Fibroblast of villous mesenchyme (primary cell): ENCODE data around the gene KIF21B. TPM values are rescaled to one million over a fixed set of nuclear protein-coding genes. Genes with fewer than 3 reads are reported as not detected.

Experiments used
- DNase-seq: peaks from one replicate; pipeline ENCODE4 v3.0.0-alpha.2; 2010; ENCODE audit warnings: low read depth
- H3K4me3 ChIP-seq: 2 replicates; pipeline ENCODE4 v1.5.1; 2011; ENCODE audit warnings: low read depth, mild to moderate bottlenecking, low read length
- total RNA-seq: library from RNA; depleted of rRNA; stranded (reverse); fragments of >200 nt; gene quantifications from 2 replicates; pipeline ENCODE4 v1.2.3, GENCODE V29; 2012
- TF ChIP-seq, protein P1 (sequence below): IDR thresholded peaks from 2 replicates; pipeline ENCODE4 v1.5.1; 2012; ENCODE audit warnings: low read depth, mild to moderate bottlenecking, low read length; ENCODE audit not compliant: insufficient read depth

KIF21B gene
- total RNA-seq, 1 donor, result under 0.01 TPM

GRCh38 chr1:200992382-200993048, 31.0 kb downstream of the KIF21B start:
- TF ChIP-seq, protein P1, sequence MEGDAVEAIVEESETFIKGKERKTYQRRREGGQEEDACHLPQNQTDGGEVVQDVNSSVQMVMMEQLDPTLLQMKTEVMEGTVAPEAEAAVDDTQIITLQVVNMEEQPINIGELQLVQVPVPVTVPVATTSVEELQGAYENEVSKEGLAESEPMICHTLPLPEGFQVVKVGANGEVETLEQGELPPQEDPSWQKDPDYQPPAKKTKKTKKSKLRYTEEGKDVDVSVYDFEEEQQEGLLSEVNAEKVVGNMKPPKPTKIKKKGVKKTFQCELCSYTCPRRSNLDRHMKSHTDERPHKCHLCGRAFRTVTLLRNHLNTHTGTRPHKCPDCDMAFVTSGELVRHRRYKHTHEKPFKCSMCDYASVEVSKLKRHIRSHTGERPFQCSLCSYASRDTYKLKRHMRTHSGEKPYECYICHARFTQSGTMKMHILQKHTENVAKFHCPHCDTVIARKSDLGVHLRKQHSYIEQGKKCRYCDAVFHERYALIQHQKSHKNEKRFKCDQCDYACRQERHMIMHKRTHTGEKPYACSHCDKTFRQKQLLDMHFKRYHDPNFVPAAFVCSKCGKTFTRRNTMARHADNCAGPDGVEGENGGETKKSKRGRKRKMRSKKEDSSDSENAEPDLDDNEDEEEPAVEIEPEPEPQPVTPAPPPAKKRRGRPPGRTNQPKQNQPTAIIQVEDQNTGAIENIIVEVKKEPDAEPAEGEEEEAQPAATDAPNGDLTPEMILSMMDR, result no peak
- no peak for DNase-seq
- no peak overlapping the region for H3K4me3 ChIP-seq

GRCh38 chr1:200991097-200991614, 32.4 kb downstream of the KIF21B start:
- TF ChIP-seq, protein P1, result no peak
- DNase-seq, result no peak
- no peak overlapping the region for H3K4me3 ChIP-seq

- H3K4me3 ChIP-seq, result no peak overlapping the region
- TF ChIP-seq, protein P1, result no peak
- no peak for DNase-seq
These were observed 33.4 kb downstream of the KIF21B start for GRCh38 chr1:200990114-200990513.

GRCh38 chr1:200989337-200989736, 34.2 kb downstream of the KIF21B start:
- H3K4me3 ChIP-seq, result no peak overlapping the region
- no peak for DNase-seq
- TF ChIP-seq, protein P1, result no peak

DNA sequence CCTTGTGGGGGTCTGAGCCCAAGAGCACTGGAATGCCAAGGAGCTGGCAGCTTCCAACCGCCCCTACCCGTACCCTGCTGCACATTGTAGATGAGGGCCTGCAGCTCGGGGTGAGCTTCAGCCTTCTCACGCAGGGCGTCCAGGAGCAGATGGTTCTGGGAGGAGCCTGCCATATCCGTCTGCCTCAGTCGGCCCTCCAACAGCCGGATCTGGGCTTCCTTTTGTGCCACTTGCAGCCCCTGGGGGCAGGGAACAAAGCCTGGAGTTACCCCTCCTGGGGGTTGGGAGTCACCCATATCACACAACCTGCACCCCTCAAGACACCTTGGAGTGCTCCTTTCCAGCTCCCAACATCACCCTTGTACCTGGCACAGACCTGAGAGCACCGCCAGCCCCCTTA, 34.8 kb downstream of the KIF21B start:
- DNase-seq, result no peak
- TF ChIP-seq, protein P1, result no peak

DNA sequence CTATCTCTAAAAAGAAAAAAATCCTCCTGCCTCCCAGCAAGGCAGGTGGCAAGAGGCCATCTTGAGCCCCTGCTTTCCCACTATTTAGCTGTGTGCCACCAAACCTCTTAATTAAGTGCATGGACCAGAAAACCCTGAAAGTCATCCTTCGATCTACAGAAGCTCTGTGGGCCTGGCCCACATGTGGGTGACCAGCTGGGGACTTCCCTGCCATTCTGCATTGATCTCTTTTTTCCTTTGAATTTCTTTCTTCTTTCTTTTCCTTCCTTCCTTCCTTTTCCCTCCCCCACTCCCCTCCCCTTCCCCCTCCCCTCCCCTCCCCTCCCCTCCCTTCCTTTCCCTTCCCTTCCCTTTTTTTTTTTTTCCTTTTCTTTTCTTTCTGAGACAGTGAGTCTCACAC, 38.0 kb downstream of the KIF21B start:
- TF ChIP-seq, protein P1, result no peak
- H3K4me3 ChIP-seq, result no peak overlapping the region
- DNase-seq, result no peak

More for the DNA sequence above, 34.8 kb downstream of the KIF21B start:
- no peak overlapping the region for H3K4me3 ChIP-seq

DNA sequence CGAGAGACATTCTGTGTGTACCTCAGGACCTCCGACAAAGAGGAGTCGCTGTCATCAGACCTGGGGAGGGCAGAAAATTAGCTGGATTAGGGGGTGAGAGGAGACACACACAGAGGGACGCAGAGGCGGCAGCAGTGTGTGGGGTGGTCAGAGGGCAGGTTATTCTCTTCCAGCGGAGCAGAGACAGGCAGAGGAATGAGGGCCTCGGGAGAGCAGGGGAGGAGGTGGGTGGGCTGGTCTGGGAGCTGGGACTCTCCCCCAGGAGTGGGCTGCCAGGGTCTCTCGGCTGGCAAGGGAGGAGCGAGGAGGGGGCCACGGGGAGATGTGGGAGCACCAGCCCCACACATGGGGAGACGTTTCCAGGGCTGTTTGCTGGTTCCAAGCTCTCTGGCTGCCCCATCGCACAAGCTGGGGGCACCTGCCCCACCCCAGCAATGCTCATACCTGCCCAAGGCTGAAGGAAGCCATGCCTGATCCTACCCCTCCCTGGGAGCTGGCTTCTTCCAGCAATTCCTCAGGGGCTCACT, 40.4 kb downstream of the KIF21B start:
- DNase-seq, result no peak
- TF ChIP-seq, protein P1, result no peak

More for the DNA sequence above, 40.4 kb downstream of the KIF21B start:
- H3K4me3 ChIP-seq, result no peak overlapping the region
